Upper lobe of left lung (tissue), 6 donors: ENCODE results near the gene RAI1. TPM values are rescaled to one million over a fixed set of nuclear protein-coding genes. Genes with fewer than 3 reads are reported as not detected.

Experiments
- ATAC-seq, 2 donors: fragments of 200-7000 bp; cut with Tn5 transposase; one replicate each; pipeline ENCODE4 v1.9.1; 2022; ENCODE audit warnings: mild to moderate bottlenecking in 2 of 2, moderate library complexity in 2 of 2; ENCODE audit not compliant: low FRiP score in 2 of 2
- DNase-seq, 2 donors: peaks; one replicate each; pipeline ENCODE4 v3.0.0-alpha.2; 2019 to 2020
- H3K27ac ChIP-seq, 4 donors: fragments of 200-600 bp; sonication (generic); one replicate each; pipeline ENCODE4 v1.5.1; 2016 to 2019
- H3K27me3 ChIP-seq, 4 donors: fragments of 200-600 bp; sonication (generic); one replicate each; pipeline ENCODE4 v1.5.1; 2017 to 2019
- H3K36me3 ChIP-seq, 4 donors: fragments of 200-600 bp; sonication (generic); one replicate each; pipeline ENCODE4 v1.5.1; 2016 to 2019
- H3K4me1 ChIP-seq, 4 donors: fragments of 200-600 bp; sonication (generic); one replicate each; pipeline ENCODE4 v1.5.1; 2018 to 2019
- H3K4me3 ChIP-seq, 4 donors: fragments of 200-600 bp; sonication (generic); one replicate each; pipeline ENCODE4 v1.5.1; 2017 to 2019; ENCODE audit warnings: mild to moderate bottlenecking in 2 of 4, moderate library complexity in 1 of 4
- H3K9me3 ChIP-seq, 4 donors: fragments of 200-600 bp; sonication (generic); one replicate each; pipeline ENCODE4 v1.5.1; 2018 to 2019
- CTCF ChIP-seq, 6 experiments: fragments of 450-650 bp in 4 of 6; fragments of 200-600 bp in 2 of 6; sonication (generic) in 2 of 6; IDR thresholded peaks; one replicate each; pipeline ENCODE4 v1.5.1; 2016 to 2019; ENCODE audit warnings: antibody characterized with exemption in 6 of 6
- EP300 ChIP-seq, 4 donors: sonication (generic); formaldehyde crosslinking; IDR thresholded peaks; one replicate each; pipeline ENCODE4 v1.5.1; 2017; ENCODE audit warnings: antibody characterized with exemption in 4 of 4, control low read depth in 2 of 4
- POLR2A ChIP-seq, 4 donors: fragments of 450-650 bp; IDR thresholded peaks; one replicate each; pipeline ENCODE4 v1.5.1; 2016 to 2017; ENCODE audit warnings: antibody characterized with exemption in 4 of 4, mild to moderate bottlenecking in 2 of 4
- POLR2AphosphoS5 ChIP-seq, 2 donors: sonication (generic); formaldehyde crosslinking; IDR thresholded peaks; one replicate each; pipeline ENCODE4 v1.5.1; 2017; ENCODE audit warnings: antibody characterized with exemption in 2 of 2
- WGBS, 2 donors: methylation state at CpG; one replicate each; pipeline ENCODE4 v1.1.5; 2017 to 2018; 5-methylcytosine and 5-hydroxymethylcytosine counted together
- total RNA-seq, 6 donors: library from RNA; depleted of rRNA in 4 of 6; stranded (reverse); fragments of >200 nt in 4 of 6; gene quantifications; one replicate each; pipeline versions ENCODE4 v1.1.0 to v1.2.1, GENCODE V29; 2016 to 2021
- donor health status: DM: no; HTN: no; CAD: no; lungs with moderate emphysema.
- donor health status: DM: no; HTN: yes; CAD: no; lungs with severe emphysema.

The RAI1 gene
- total RNA-seq, 6 donors from 2014 or later: 33.8 to 76.6 (median 41.2) TPM

- Histone ChIP-seq H3K36me3 (peaks cover 24 to 49% (median 39%) of the 10 kb centered on the region in 4 donors), H3K9me3 (no peaks in the 10 kb centered on the region), H3K4me3 (peak overlapping the region in 2 of 4 donors; percentile 54 to 68), H3K27ac (peak overlapping the region in 2 of 4 donors; percentile 38 to 86), H3K27me3 (no peaks in the 10 kb centered on the region), H3K4me1 (peaks cover 52 to 77% (median 72%) of the 10 kb centered on the region in 4 donors)
- ATAC-seq (no peak), DNase-seq (no peak)
- TF ChIP-seq CTCF (IDR thresholded peaks at IDR 0.05): no peak
- TF ChIP-seq POLR2AphosphoS5 (IDR thresholded peaks at IDR 0.05): no peak
- no peak for TF ChIP-seq POLR2A (IDR thresholded peaks at IDR 0.05)
- no peak for TF ChIP-seq EP300 (IDR thresholded peaks at IDR 0.05)
- 69 to 80% methylated on average over 6 to 7 of the region's 7 CpGs for WGBS, 2 donors
Observed at GRCh38 chr17:17820463-17821158, 139.4 kb downstream of the RAI1 start.

GRCh38 chr17:17822189-17822588 is 140.9 kb downstream of the RAI1 start:
- peak in 1 of 2 donors; percentile 55 for ATAC-seq

GRCh38 chr17:17822616-17823015 is 141.4 kb downstream of the RAI1 start:
- ATAC-seq: no peak
- TF ChIP-seq CTCF (IDR thresholded peaks at IDR 0.05): no peak
- TF ChIP-seq POLR2AphosphoS5 (IDR thresholded peaks at IDR 0.05): no peak
- no peak for TF ChIP-seq EP300 (IDR thresholded peaks at IDR 0.05)
- no peak for TF ChIP-seq POLR2A (IDR thresholded peaks at IDR 0.05)
- WGBS, 2 donors: 38% methylated on average over 3 of the region's 3 CpGs; no CpG with 5 or more reads in 1 of the 2 donors
- H3K9me3 ChIP-seq: no peaks in the 10 kb centered on the region
- peaks cover 57 to 97% (median 84%) of the 10 kb centered on the region in 4 donors for H3K4me1 ChIP-seq
- no peaks in the 10 kb centered on the region for H3K27me3 ChIP-seq
- peaks cover 9 to 30% (median 22%) of the 10 kb centered on the region in 4 donors for H3K36me3 ChIP-seq
- no peak for DNase-seq
- H3K27ac ChIP-seq: peak overlapping the region in 2 of 4 donors; percentile 86 to 87
- peak overlapping the region in 3 of 4 donors; percentile 41 to 68 (median 54) for H3K4me3 ChIP-seq

More at GRCh38 chr17:17822189-17822588, 140.9 kb downstream of the RAI1 start:
- peak overlapping the region in 3 of 4 donors; percentile 41 to 68 (median 54) for H3K4me3 ChIP-seq
- WGBS, 2 donors: 22 to 40% methylated on average over 1 of the region's 1 CpG
- H3K27me3 ChIP-seq: no peaks in the 10 kb centered on the region
- H3K27ac ChIP-seq: peak overlapping the region in 2 of 4 donors; percentile 86 to 87
- TF ChIP-seq CTCF (IDR thresholded peaks at IDR 0.05) (no peak), POLR2A (IDR thresholded peaks at IDR 0.05) (peak in 1 of 4 donors; percentile 8), POLR2AphosphoS5 (IDR thresholded peaks at IDR 0.05) (no peak), EP300 (IDR thresholded peaks at IDR 0.05) (no peak)
- no peaks in the 10 kb centered on the region for H3K9me3 ChIP-seq
- H3K4me1 ChIP-seq: peaks cover 57 to 92% (median 84%) of the 10 kb centered on the region in 4 donors
- H3K36me3 ChIP-seq: peaks cover 11 to 35% (median 26%) of the 10 kb centered on the region in 4 donors
- peak in 1 of 2 donors; percentile 78 for DNase-seq

GRCh38 chr17:17823433-17824118 is 142.3 kb downstream of the RAI1 start:
- H3K36me3 ChIP-seq: peaks cover 9 to 23% (median 15%) of the 10 kb centered on the region in 4 donors

More at GRCh38 chr17:17823433-17824118, 142.3 kb downstream of the RAI1 start:
- peak; percentile 88 to 90 for ATAC-seq
- Histone ChIP-seq H3K9me3 (no peaks in the 10 kb centered on the region), H3K4me1 (peaks cover 57 to 91% (median 78%) of the 10 kb centered on the region in 4 donors), H3K4me3 (peak overlapping the region; percentile 41 to 68 (median 48)), H3K27ac (peak overlapping the region; percentile 61 to 91 (median 84)), H3K27me3 (no peaks in the 10 kb centered on the region)
- DNase-seq: peak; percentile 86 to 96
- TF ChIP-seq POLR2A (IDR thresholded peaks at IDR 0.05) (peak in 2 of 4 donors; percentile 17 to 64), EP300 (IDR thresholded peaks at IDR 0.05) (no peak), POLR2AphosphoS5 (IDR thresholded peaks at IDR 0.05) (peak; percentile 16 to 26)
- 1 to 3% methylated on average over 13 to 24 of the region's 69 CpGs for WGBS, 2 donors
